ENCODE results near the gene ZNF513. TPM values are rescaled to one million over a fixed set of nuclear protein-coding genes. Genes with fewer than 3 reads are reported as not detected.

The ZNF513 gene
- total and polyA plus RNA-seq, 2 experiments from 2014 or later, result 20.6 to 26.1 TPM

GRCh38 chr2:27400348-27401135 lies 20.0 kb upstream of the ZNF513 start:
- no peaks in the 10 kb centered on the region for H3K4me1 ChIP-seq (ENCODE audit: insufficient read depth)
- WGBS (ENCODE audit: low lambda C conversion rate, missing lambda C conversion rate), result 93% methylated on average over 2 of the region's 2 CpGs
- H4K20me1 ChIP-seq (ENCODE audit: insufficient read depth, poor library complexity, severe bottlenecking), result peaks cover 34% of the 10 kb centered on the region
- H3K36me3 ChIP-seq (replicated peaks; ENCODE audit: insufficient read depth, low read depth), result no peaks in the 10 kb centered on the region
- H3K4me3 ChIP-seq, result no peak overlapping the region
- H2AFZ ChIP-seq, result no peak overlapping the region
- H3K4me2 ChIP-seq, result no peak overlapping the region
- DNase-seq (ENCODE audit: low spot score), result no peak
- no peaks in the 10 kb centered on the region for H3K9me3 ChIP-seq (ENCODE audit: low read depth)
- no peak overlapping the region for H3K27ac ChIP-seq
- no peaks in the 10 kb centered on the region for H3K27me3 ChIP-seq
- no peaks in the 10 kb centered on the region for H3K9me2 ChIP-seq (replicated peaks; ENCODE audit: insufficient read depth)
- H3K79me2 ChIP-seq, result peaks cover 99% of the 10 kb centered on the region
- TF ChIP-seq EZH2phosphoT487 (IDR thresholded peaks at IDR 0.05; ENCODE audit: low read depth, severe bottlenecking, unreplicated experiment), result no peak
- no peak for TF ChIP-seq CTCF (IDR thresholded peaks at IDR 0.05; ENCODE audit: poor library complexity)
- no peak for TF ChIP-seq EZH2 (IDR thresholded peaks at IDR 0.05; ENCODE audit: borderline replicate concordance)

GRCh38 chr2:27398962-27399361 lies 18.4 kb upstream of the ZNF513 start:
- Histone ChIP-seq H3K27ac (no peak overlapping the region), H3K4me2 (no peak overlapping the region), H3K9me3 (ENCODE audit: low read depth) (no peaks in the 10 kb centered on the region), H3K79me2 (peaks cover 100% of the 10 kb centered on the region), H3K4me3 (no peak overlapping the region), H3K36me3 (replicated peaks; ENCODE audit: insufficient read depth, low read depth) (no peaks in the 10 kb centered on the region), H4K20me1 (ENCODE audit: insufficient read depth, poor library complexity, severe bottlenecking) (peaks cover 32% of the 10 kb centered on the region), H3K4me1 (ENCODE audit: insufficient read depth) (no peaks in the 10 kb centered on the region), H3K27me3 (no peaks in the 10 kb centered on the region), H2AFZ (no peak overlapping the region), H3K9me2 (replicated peaks; ENCODE audit: insufficient read depth) (no peaks in the 10 kb centered on the region)
- 95% methylated on average over 5 of the region's 5 CpGs for whole genome bisulfite sequencing (ENCODE audit: low lambda C conversion rate, missing lambda C conversion rate)
- TF ChIP-seq EZH2 (IDR thresholded peaks at IDR 0.05; ENCODE audit: borderline replicate concordance) (no peak), CTCF (IDR thresholded peaks at IDR 0.05; ENCODE audit: poor library complexity) (no peak), EZH2phosphoT487 (IDR thresholded peaks at IDR 0.05; ENCODE audit: low read depth, severe bottlenecking, unreplicated experiment) (no peak)
- no peak for DNase-seq (ENCODE audit: low spot score)

- Histone ChIP-seq H3K79me2 (peaks cover 96% of the 10 kb centered on the region), H3K4me1 (ENCODE audit: insufficient read depth) (no peaks in the 10 kb centered on the region), H3K27ac (no peak overlapping the region), H3K9me3 (ENCODE audit: low read depth) (no peaks in the 10 kb centered on the region), H3K9me2 (replicated peaks; ENCODE audit: insufficient read depth) (no peaks in the 10 kb centered on the region), H3K4me2 (no peak overlapping the region), H3K36me3 (replicated peaks; ENCODE audit: insufficient read depth, low read depth) (no peaks in the 10 kb centered on the region), H4K20me1 (ENCODE audit: insufficient read depth, poor library complexity, severe bottlenecking) (peaks cover 12% of the 10 kb centered on the region), H3K4me3 (no peak overlapping the region), H2AFZ (no peak overlapping the region), H3K27me3 (no peaks in the 10 kb centered on the region)
- TF ChIP-seq CTCF (IDR thresholded peaks at IDR 0.05; ENCODE audit: poor library complexity) (no peak), EZH2 (IDR thresholded peaks at IDR 0.05; ENCODE audit: borderline replicate concordance) (no peak), EZH2phosphoT487 (IDR thresholded peaks at IDR 0.05; ENCODE audit: low read depth, severe bottlenecking, unreplicated experiment) (no peak)
- DNase-seq (ENCODE audit: low spot score), result no peak
- WGBS (ENCODE audit: low lambda C conversion rate, missing lambda C conversion rate), result 99% methylated on average over 33 of the region's 33 CpGs
Observed at GRCh38 chr2:27393225-27393624, 12.7 kb upstream of the ZNF513 start.

Data from hepatocyte (in vitro differentiated cells).